ENCODE data around the gene COTL1. TPM values are rescaled to one million over a fixed set of nuclear protein-coding genes. Genes with fewer than 3 reads are reported as not detected.
"Not testable (repeated sequence)": the region's sequence is repeated elsewhere in the genome, so short reads cannot be mapped to it uniquely, and the experiment has no call there.

COTL1 gene
- total RNA-seq, 1 donor from 2014 or later, result 21.5 TPM

DNA sequence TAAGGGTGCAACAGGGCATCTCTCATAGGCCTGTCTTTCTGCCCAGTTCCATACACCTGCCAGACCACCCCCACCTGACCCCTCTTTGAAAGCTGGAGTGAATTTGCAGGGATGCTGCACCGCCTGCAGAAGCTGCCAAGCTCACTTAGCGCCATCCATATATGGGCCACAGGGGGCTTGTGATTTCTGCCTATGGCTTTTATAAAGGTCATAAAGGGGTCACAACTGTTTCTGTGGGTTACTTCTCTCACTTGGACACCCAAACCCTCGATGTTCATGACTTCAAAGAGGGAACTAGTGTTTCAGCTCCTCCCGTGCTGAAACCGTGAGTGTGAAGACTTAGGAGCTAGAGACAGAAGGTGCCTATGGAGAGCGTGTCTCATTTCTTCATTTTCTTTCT is 89.6 kb downstream of the COTL1 start:
- no peak for DNase-seq

- peak; percentile 74 for DNase-seq
These were observed 90.2 kb downstream of the COTL1 start for GRCh38 chr16:84527532-84528269.

DNA sequence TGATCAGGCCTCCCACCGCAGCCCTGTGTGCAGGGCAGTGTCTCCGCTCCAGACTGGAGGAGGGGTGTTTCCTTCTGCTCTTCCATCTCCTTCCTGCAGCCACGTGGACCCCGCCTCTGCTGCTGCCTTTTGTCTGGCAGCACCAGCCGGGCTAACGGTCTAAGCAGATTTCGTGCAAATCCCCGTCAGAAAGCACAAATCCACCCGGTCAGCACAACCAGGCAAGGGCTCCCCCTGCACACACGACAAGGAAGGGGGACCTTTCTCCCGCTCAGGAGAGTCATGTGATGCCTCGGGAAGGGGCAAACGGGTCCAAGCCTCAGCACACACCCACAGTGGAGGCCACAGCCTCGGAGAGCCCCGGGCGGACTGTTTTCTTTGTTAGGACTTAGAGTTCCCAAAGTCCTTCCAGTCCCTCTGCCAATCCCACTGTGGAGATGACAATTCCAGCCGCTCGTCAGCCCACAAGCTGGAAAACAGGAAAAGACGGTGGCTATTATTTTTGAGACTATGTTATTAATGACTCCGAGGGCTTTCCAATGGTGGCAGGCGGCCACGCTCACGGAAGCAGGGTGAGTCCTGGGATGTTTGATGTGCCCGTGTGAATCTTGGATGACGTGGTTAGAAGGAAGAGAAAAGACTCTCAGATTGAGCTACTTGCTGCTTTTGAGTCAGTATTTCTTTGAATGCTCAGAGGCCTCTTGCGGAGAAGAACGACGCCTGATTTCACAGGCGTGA is 90.9 kb downstream of the COTL1 start:
- DNase-seq, result peak; percentile 77

DNA sequence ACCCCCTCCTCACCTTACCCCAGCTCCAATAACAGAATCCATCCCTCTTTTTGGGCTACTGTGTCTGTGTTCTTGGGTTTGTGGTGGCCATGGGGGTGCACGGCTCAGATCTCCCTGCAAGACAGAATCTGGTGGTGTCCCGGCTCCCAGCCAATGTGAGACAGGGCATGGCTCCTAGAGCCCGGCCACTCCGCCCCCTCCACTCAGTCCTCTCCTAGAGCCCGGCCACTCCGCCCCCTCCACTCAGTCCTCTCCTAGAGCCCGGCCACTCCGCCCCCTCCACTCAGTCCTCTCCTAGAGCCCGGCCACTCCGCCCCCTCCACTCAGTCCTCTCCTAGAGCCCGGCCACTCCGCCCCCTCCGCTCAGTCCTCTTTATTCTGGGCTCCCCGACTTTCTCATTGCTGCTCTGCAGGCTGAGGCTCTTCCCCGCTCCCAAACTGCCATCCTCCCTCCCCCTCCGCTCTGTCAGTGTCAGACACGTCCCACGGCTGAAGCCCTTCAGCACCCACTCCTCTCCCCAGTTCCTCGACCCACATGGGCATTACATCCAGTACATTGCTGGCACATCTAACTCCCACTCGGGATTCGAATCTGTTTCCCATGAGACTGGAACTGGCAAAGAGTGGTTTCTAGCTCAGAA is 92.8 kb downstream of the COTL1 start:
- not testable (repeated sequence) for DNase-seq

GRCh38 chr16:84524346-84524920 is 93.4 kb downstream of the COTL1 start:
- no peak for DNase-seq

DNA sequence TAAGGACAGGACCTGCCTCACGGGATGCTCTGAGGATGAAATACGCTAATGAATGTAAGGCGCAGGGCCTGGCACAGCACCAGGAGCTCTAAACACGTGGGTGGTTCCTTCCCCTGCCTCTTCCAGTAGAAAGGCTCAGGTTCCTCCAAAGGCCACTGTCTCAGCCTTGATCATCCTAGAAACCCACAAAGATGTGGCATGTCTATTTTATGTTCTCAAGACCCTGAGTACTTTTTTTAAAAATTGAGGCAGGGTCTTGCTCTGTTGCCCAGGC is 96.4 kb downstream of the COTL1 start:
- no peak for DNase-seq

DNA sequence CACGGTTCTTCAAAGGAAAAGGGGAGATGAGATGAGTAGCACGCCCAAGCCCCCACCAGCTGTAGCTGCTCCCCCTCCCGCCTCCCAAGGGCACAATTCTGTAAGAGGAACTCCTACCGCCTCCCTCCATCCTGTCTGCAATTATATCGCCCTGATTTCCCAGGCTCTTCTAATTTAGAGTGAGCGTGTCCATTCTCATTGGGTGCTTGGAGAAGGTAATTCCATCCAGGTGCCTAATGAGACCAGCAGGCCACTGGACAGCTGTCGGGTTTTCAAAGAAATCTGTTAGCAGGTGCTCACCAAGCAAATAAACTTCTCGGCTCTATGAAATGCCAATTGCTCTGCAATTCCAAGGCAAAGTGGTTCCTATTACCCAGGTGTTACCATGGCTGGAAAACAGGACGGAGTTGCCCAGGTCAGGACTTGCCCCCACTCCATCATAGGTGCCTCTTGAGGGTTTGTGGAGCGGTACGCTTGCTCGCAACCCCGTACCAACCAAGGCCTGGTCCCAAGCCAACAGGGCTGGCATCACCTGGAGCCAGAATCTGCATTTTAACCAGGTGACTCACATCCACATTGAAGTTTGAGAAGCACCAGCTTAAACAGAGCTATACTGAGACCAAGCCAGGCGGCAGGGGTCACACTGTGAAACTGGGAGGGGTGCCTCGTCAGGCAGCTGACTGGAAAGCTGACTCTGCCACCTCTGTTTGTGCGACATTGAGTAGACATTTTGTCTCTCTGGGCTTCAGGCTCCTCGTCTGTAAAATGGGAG is 97.0 kb downstream of the COTL1 start:
- DNase-seq, result no peak

DNA sequence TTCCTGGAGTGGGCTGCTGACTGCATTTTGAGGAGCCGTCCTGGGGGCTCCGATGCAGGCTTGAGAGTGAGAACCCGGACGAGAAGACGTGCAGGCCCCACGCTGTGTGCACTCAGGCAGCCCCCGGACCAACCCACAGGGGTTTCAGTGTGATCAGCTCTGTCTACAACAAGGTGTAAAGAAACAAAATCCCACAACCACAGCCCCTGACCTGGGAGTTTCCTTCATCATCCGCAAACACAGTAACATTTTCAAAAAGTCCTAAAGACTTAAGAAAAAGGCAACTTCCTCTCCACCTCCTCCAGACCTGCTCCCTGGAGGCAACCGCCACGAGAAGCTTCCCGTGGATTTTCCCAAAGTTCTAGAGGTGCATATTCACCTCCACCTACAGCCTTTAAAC is 98.0 kb downstream of the COTL1 start:
- no peak for DNase-seq

DNA sequence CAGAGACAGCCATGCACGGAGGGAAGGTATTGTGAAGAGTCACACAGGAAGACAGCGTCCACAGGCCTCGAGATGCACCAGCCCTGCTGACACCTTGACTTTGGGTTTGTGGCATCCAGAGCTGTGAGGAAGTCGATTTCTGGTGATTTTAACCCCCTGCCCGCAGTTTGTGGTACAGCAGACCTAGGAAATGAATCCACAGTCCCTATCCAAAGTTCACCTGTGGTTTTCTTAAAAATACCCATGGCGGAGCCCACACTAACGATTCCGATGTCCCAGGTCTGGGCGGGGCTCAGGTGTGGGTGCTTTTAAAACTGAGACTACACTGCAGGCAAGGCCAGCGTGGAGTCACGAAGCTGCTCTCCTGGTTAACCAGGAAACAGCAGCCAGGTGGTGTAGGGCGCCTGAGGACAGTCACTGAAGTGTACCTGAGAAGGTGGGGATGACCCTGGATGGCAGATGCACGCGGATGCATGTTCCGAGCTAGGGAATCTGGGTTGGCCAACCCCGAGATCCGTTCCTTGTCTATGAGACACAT is 99.0 kb downstream of the COTL1 start:
- no peak for DNase-seq

DNA sequence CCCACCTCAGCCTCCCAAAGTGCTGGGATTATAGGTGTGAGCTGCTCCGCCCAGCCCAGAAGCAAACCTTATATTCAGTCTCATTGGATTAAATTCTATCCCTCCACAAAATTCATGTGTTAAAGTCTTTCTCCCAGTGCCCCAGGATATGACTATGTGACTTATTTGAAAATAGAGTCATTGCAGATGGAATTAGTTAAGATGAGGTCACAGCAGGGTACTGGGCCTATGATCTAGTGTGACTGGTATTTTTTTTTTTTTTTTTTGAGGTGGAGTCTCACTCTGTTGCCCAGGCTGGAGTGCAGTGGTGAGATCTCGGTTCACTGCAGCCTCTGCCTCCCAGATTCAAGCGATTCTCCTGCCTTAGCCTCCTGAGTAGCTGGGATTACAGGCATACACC is 99.7 kb downstream of the COTL1 start:
- DNase-seq, result not testable (repeated sequence)

DNA sequence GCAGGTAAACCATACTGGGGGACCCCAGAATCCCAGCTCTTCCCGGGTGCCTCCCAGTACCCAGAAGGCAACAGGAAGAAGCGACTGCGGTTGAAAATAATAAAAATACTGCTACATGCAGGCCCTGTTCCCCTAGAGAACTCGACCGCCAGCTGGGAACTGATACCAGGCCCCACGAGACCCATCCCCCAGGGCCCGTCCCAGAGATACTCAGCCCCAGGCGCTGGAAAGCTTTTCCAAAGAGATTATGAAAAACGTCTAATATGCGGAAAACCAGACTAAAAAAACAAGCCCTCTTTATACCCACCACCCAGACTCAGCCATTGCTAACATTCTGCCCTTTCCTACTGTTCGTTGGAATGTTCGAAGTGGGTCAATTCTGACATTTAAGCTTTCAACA is 100.5 kb downstream of the COTL1 start:
- no peak for DNase-seq

Other genes starting within 250 kb of the COTL1 start
- gene ATP2C2, start 249.5 kb downstream of the COTL1 start, total RNA-seq, result 5.7 TPM
- 15.6 TPM for gene MEAK7, start 113.4 kb downstream of the COTL1 start, total RNA-seq
- gene KLHL36, start 30.4 kb upstream of the COTL1 start, total RNA-seq, result 34.8 TPM
- 47.8 TPM for gene USP10, start 81.9 kb upstream of the COTL1 start, total RNA-seq
- gene CRISPLD2, start 201.9 kb upstream of the COTL1 start, total RNA-seq, result 40.8 TPM